ENCODE results near the gene NSUN6. TPM values are rescaled to one million over a fixed set of nuclear protein-coding genes. Genes with fewer than 3 reads are reported as not detected.

NSUN6 gene
- total and polyA plus RNA-seq, 4 donors: 16.3 to 47.6 (median 25.0) TPM

DNA sequence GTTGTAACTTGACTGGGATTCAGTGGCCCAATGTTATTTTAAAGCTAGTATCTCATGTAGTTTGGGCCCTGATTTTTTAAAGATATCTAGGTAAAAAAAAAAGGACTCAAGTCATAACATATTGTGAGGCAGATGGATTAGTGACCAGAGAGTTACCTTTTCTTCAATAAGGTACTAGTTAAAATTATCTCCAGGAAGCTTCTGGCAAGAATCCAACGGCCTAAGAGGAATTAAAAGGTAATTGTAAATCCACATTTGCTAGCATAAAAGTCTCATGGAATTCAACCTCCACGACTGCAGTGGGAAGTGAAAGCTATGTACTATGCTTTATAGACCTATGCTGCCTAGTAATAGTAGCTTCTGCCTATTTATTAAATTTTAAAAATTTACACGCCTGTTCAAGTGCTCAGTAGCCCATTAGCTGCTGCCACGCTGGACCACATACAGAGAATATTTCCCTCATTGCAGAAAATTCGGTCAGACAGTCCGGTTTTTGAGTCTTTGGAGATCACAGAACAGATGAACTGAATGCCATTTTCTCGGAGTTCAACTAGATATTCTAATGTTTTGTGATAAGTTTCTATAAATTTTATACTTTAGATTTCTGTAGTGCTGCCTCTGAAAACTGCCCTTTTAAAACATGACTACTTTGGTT, 118.4 kb downstream of the NSUN6 start:
- TF ChIP-seq, protein P1, sequence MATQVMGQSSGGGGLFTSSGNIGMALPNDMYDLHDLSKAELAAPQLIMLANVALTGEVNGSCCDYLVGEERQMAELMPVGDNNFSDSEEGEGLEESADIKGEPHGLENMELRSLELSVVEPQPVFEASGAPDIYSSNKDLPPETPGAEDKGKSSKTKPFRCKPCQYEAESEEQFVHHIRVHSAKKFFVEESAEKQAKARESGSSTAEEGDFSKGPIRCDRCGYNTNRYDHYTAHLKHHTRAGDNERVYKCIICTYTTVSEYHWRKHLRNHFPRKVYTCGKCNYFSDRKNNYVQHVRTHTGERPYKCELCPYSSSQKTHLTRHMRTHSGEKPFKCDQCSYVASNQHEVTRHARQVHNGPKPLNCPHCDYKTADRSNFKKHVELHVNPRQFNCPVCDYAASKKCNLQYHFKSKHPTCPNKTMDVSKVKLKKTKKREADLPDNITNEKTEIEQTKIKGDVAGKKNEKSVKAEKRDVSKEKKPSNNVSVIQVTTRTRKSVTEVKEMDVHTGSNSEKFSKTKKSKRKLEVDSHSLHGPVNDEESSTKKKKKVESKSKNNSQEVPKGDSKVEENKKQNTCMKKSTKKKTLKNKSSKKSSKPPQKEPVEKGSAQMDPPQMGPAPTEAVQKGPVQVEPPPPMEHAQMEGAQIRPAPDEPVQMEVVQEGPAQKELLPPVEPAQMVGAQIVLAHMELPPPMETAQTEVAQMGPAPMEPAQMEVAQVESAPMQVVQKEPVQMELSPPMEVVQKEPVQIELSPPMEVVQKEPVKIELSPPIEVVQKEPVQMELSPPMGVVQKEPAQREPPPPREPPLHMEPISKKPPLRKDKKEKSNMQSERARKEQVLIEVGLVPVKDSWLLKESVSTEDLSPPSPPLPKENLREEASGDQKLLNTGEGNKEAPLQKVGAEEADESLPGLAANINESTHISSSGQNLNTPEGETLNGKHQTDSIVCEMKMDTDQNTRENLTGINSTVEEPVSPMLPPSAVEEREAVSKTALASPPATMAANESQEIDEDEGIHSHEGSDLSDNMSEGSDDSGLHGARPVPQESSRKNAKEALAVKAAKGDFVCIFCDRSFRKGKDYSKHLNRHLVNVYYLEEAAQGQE (IDR thresholded peaks at IDR 0.05): no peak
- TF ChIP-seq TAF1 (conservative IDR thresholded peaks at IDR 0.05): no peak
- TF ChIP-seq, protein P2, sequence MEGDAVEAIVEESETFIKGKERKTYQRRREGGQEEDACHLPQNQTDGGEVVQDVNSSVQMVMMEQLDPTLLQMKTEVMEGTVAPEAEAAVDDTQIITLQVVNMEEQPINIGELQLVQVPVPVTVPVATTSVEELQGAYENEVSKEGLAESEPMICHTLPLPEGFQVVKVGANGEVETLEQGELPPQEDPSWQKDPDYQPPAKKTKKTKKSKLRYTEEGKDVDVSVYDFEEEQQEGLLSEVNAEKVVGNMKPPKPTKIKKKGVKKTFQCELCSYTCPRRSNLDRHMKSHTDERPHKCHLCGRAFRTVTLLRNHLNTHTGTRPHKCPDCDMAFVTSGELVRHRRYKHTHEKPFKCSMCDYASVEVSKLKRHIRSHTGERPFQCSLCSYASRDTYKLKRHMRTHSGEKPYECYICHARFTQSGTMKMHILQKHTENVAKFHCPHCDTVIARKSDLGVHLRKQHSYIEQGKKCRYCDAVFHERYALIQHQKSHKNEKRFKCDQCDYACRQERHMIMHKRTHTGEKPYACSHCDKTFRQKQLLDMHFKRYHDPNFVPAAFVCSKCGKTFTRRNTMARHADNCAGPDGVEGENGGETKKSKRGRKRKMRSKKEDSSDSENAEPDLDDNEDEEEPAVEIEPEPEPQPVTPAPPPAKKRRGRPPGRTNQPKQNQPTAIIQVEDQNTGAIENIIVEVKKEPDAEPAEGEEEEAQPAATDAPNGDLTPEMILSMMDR (IDR thresholded peaks at IDR 0.05; ENCODE audit: low read depth, low read length, missing input control): no peak
- no peak for TF ChIP-seq FOXA1 (IDR thresholded peaks at IDR 0.05)
- TF ChIP-seq, protein P3, sequence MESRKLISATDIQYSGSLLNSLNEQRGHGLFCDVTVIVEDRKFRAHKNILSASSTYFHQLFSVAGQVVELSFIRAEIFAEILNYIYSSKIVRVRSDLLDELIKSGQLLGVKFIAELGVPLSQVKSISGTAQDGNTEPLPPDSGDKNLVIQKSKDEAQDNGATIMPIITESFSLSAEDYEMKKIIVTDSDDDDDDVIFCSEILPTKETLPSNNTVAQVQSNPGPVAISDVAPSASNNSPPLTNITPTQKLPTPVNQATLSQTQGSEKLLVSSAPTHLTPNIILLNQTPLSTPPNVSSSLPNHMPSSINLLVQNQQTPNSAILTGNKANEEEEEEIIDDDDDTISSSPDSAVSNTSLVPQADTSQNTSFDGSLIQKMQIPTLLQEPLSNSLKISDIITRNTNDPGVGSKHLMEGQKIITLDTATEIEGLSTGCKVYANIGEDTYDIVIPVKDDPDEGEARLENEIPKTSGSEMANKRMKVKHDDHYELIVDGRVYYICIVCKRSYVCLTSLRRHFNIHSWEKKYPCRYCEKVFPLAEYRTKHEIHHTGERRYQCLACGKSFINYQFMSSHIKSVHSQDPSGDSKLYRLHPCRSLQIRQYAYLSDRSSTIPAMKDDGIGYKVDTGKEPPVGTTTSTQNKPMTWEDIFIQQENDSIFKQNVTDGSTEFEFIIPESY (IDR thresholded peaks at IDR 0.05): no peak
- no peak for TF ChIP-seq EGR1 (IDR thresholded peaks at IDR 0.05; ENCODE audit: low read depth in 2 of 2)
- TF ChIP-seq YY1 (IDR thresholded peaks at IDR 0.05): no peak
- no peak for TF ChIP-seq NR2F2 (IDR thresholded peaks at IDR 0.05)
- TF ChIP-seq RAD21 (IDR thresholded peaks at IDR 0.05): no peak
- no peak for TF ChIP-seq GABPA (IDR thresholded peaks at IDR 0.05 in 1 of 2, conservative IDR thresholded peaks at IDR 0.05 in 1 of 2)
- no peak for TF ChIP-seq JUND (IDR thresholded peaks at IDR 0.05)
- no peak for TF ChIP-seq SP1 (IDR thresholded peaks at IDR 0.05)
- TF ChIP-seq HNF4G (IDR thresholded peaks at IDR 0.05): no peak
- TF ChIP-seq RXRA (IDR thresholded peaks at IDR 0.05): no peak
- Histone ChIP-seq H3K27ac (ENCODE audit: low read depth in 1 of 2, low read length in 2 of 2) (no peak overlapping the region), H3K4me1 (ENCODE audit: control insufficient read depth in 4 of 4, insufficient read depth in 4 of 4, low read length in 3 of 4) (no peaks in the 10 kb centered on the region), H3K9ac (ENCODE audit: low read depth in 1 of 2, low read length in 2 of 2) (no peak overlapping the region), H3K27me3 (ENCODE audit: control insufficient read depth in 4 of 4, insufficient read depth in 4 of 4, low read length in 3 of 4) (no peaks in the 10 kb centered on the region), H3K4me3 (ENCODE audit: low read depth in 1 of 3, low read length in 3 of 3) (no peak overlapping the region), H3K9me3 (ENCODE audit: control insufficient read depth in 4 of 4, low read length in 3 of 4) (no peaks in the 10 kb centered on the region), H3K36me3 (ENCODE audit: control insufficient read depth in 4 of 4, insufficient read depth in 3 of 4, low read depth in 1 of 4, low read length in 3 of 4) (peaks cover 0 to 39% (median 25%) of the 10 kb centered on the region in 4 donors)
- no peak for DNase-seq (ENCODE audit: low spot score)
- 92% methylated on average over 7 of the region's 7 CpGs for WGBS

DNA sequence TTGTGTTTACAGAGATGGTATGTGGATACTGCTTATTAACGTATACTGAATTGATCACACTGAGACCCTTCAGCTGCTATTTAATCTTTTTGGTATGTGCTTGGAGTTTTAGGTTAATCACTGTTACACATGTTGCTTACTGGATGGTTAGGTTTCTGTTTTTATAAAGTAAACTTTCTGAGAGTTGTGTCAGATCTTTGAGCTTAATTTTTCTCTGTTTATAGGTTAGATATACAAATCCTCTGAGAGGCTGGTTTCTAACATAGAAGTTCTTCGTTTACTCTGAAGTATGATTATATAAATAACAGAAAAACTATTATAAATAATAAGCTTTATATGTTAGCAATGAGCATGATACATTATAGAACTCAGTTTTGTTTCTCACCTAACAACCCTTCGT, 123.1 kb downstream of the NSUN6 start:
- DNase-seq (ENCODE audit: low spot score): no peak
- H3K27ac ChIP-seq (ENCODE audit: low read depth in 1 of 2, low read length in 2 of 2): no peak overlapping the region
- H3K4me1 ChIP-seq (ENCODE audit: control insufficient read depth in 4 of 4, insufficient read depth in 4 of 4, low read length in 3 of 4): no peaks in the 10 kb centered on the region
- H3K9ac ChIP-seq (ENCODE audit: low read depth in 1 of 2, low read length in 2 of 2): no peak overlapping the region
- WGBS: 94% methylated on average over 3 of the region's 3 CpGs
- TF ChIP-seq TAF1 (conservative IDR thresholded peaks at IDR 0.05) (no peak), JUND (IDR thresholded peaks at IDR 0.05) (no peak), EGR1 (IDR thresholded peaks at IDR 0.05; ENCODE audit: low read depth in 2 of 2) (no peak), SP1 (IDR thresholded peaks at IDR 0.05) (no peak), HNF4G (IDR thresholded peaks at IDR 0.05) (no peak)
- TF ChIP-seq, protein P1 (IDR thresholded peaks at IDR 0.05): no peak
- no peak overlapping the region for H3K4me3 ChIP-seq (ENCODE audit: low read depth in 1 of 3, low read length in 3 of 3)
- peaks cover 3 to 17% (median 8%) of the 10 kb centered on the region in 4 donors for H3K36me3 ChIP-seq (ENCODE audit: control insufficient read depth in 4 of 4, insufficient read depth in 3 of 4, low read depth in 1 of 4, low read length in 3 of 4)
- H3K27me3 ChIP-seq (ENCODE audit: control insufficient read depth in 4 of 4, insufficient read depth in 4 of 4, low read length in 3 of 4): no peaks in the 10 kb centered on the region
- H3K9me3 ChIP-seq (ENCODE audit: control insufficient read depth in 4 of 4, low read length in 3 of 4): no peaks in the 10 kb centered on the region
